Liver (tissue), 9 donors: ENCODE results near the gene ASB11. TPM values are rescaled to one million over a fixed set of nuclear protein-coding genes. Genes with fewer than 3 reads are reported as not detected.

Experiments
- DNase-seq: peaks from one replicate; pipeline ENCODE4 v3.0.0-alpha.2; 2017; ENCODE audit warnings: low spot score
- H3K27ac ChIP-seq, 2 donors: one replicate each; pipeline ENCODE4 v1.7.0; 2013; ENCODE audit warnings: inconsistent platforms in 2 of 2, low read length in 2 of 2, control low read depth in 1 of 2, low read depth in 1 of 2, mild to moderate bottlenecking in 1 of 2
- H3K27me3 ChIP-seq, 4 donors: one replicate each; pipeline versions ENCODE4 v1.6.1 to v1.7.0; 2013; ENCODE audit warnings: low read length in 3 of 4, inconsistent platforms in 1 of 4, mild to moderate bottlenecking in 1 of 4, moderate library complexity in 1 of 4; ENCODE audit not compliant: control insufficient read depth in 4 of 4, insufficient read depth in 4 of 4
- H3K36me3 ChIP-seq, 4 donors: one replicate each; pipeline versions ENCODE4 v1.6.1 to v1.7.0; 2013; ENCODE audit warnings: low read length in 3 of 4, mild to moderate bottlenecking in 3 of 4, low read depth in 1 of 4, moderate library complexity in 1 of 4; ENCODE audit not compliant: control insufficient read depth in 4 of 4, insufficient read depth in 3 of 4
- H3K4me1 ChIP-seq, 4 donors: one replicate each; pipeline versions ENCODE4 v1.6.1 to v1.7.0; 2013; ENCODE audit warnings: low read length in 3 of 4, mild to moderate bottlenecking in 3 of 4, moderate library complexity in 1 of 4; ENCODE audit not compliant: control insufficient read depth in 4 of 4, insufficient read depth in 4 of 4
- H3K4me3 ChIP-seq, 3 donors: one replicate each; pipeline versions ENCODE4 v1.6.1 to v1.7.0; 2013; ENCODE audit warnings: low read length in 3 of 3, control low read depth in 1 of 3, low read depth in 1 of 3, mild to moderate bottlenecking in 1 of 3
- H3K9ac ChIP-seq, 2 donors: one replicate each; pipeline ENCODE4 v1.7.0; 2013; ENCODE audit warnings: low read length in 2 of 2, mild to moderate bottlenecking in 2 of 2, moderate library complexity in 2 of 2, control low read depth in 1 of 2, low read depth in 1 of 2
- H3K9me3 ChIP-seq, 4 donors: one replicate each; pipeline versions ENCODE4 v1.6.1 to v1.7.0; 2013; ENCODE audit warnings: low read length in 3 of 4; ENCODE audit not compliant: control insufficient read depth in 4 of 4
- ATF3 ChIP-seq: IDR thresholded peaks from 2 replicates; pipeline ENCODE4 v1.6.1; 2016; ENCODE audit warnings: antibody characterized with exemption
- CTCF ChIP-seq: fragments of 150-350 bp; IDR thresholded peaks from 2 replicates; pipeline ENCODE4 v1.5.1; 2017; ENCODE audit warnings: improper control_type of control experiment, low read depth, low read length; ENCODE audit not compliant: missing input control
- EGR1 ChIP-seq, 2 donors: IDR thresholded peaks; 2 replicates each; pipeline ENCODE4 v1.6.1; 2016 to 2018; ENCODE audit warnings: antibody characterized with exemption in 2 of 2, low read depth in 2 of 2
- FOXA1 ChIP-seq: IDR thresholded peaks from 2 replicates; pipeline ENCODE4 v1.6.1; 2016; ENCODE audit warnings: antibody characterized with exemption
- FOXA2 ChIP-seq: IDR thresholded peaks from 2 replicates; pipeline ENCODE4 v1.6.1; 2016; ENCODE audit warnings: antibody characterized with exemption
- GABPA ChIP-seq, 2 donors: IDR thresholded peaks in 1 of 2; conservative IDR thresholded peaks in 1 of 2; 2 replicates each; pipeline ENCODE4 v1.6.1; 2016; ENCODE audit warnings: antibody characterized with exemption in 2 of 2, mild to moderate bottlenecking in 1 of 2, moderate library complexity in 1 of 2
- HNF4A ChIP-seq, 2 donors: conservative IDR thresholded peaks; 2 replicates each; pipeline ENCODE4 v1.6.1; 2016; ENCODE audit warnings: antibody characterized with exemption in 2 of 2, mild to moderate bottlenecking in 2 of 2
- HNF4G ChIP-seq: IDR thresholded peaks from 2 replicates; pipeline ENCODE4 v1.6.1; 2016; ENCODE audit warnings: antibody characterized with exemption
- JUND ChIP-seq, 2 donors: IDR thresholded peaks; 2 replicates each; pipeline ENCODE4 v1.6.1; 2016; ENCODE audit warnings: antibody characterized with exemption in 2 of 2
- MAX ChIP-seq: IDR thresholded peaks from 2 replicates; pipeline ENCODE4 v1.6.1; 2016; ENCODE audit warnings: antibody characterized with exemption
- NR2F2 ChIP-seq: IDR thresholded peaks from 2 replicates; pipeline ENCODE4 v1.6.1; 2016; ENCODE audit warnings: antibody characterized with exemption
- RAD21 ChIP-seq, 2 donors: IDR thresholded peaks; 2 replicates each; pipeline ENCODE4 v1.6.1; 2016; ENCODE audit warnings: antibody characterized with exemption in 2 of 2, mild to moderate bottlenecking in 2 of 2
- REST ChIP-seq: IDR thresholded peaks from 2 replicates; pipeline ENCODE4 v1.6.1; 2016; ENCODE audit warnings: antibody characterized with exemption, mild to moderate bottlenecking
- RXRA ChIP-seq, 2 donors: IDR thresholded peaks; 2 replicates each; pipeline ENCODE4 v1.6.1; 2017 to 2018; ENCODE audit warnings: antibody characterized with exemption in 2 of 2, mild to moderate bottlenecking in 1 of 2
- SP1 ChIP-seq: IDR thresholded peaks from 2 replicates; pipeline ENCODE4 v1.6.1; 2018; ENCODE audit warnings: antibody characterized with exemption, mild to moderate bottlenecking
- TAF1 ChIP-seq: conservative IDR thresholded peaks from 2 replicates; pipeline ENCODE4 v1.6.1; 2016; ENCODE audit warnings: antibody characterized with exemption, mild to moderate bottlenecking
- YY1 ChIP-seq: IDR thresholded peaks from 2 replicates; pipeline ENCODE4 v1.6.1; 2016; ENCODE audit warnings: antibody characterized with exemption, mild to moderate bottlenecking
- WGBS: extraction: QIAGEN DNeasy Blood & Tissue Kit; methylation state at CpG from one replicate; pipeline ENCODE4 v1.1.7; 2013; 5-methylcytosine and 5-hydroxymethylcytosine counted together
- polyA plus RNA-seq, 2 donors: library from polyadenylated mRNA; stranded (reverse) in 1 of 2; unstranded in 1 of 2; fragments of 200-250 nt in 1 of 2; fragments of >200 nt in 1 of 2; fragmentation: Nextera tagmentation in 1 of 2; extraction: Ambion mirVana in 1 of 2; gene quantifications; one replicate each; pipeline versions ENCODE4 v1.2.1 to v1.2.3, GENCODE V29; 2013 to 2015
- total RNA-seq, 2 donors: library from RNA; depleted of rRNA; stranded (reverse); fragments of >200 nt; gene quantifications; one replicate each; pipeline ENCODE4 v1.2.3, GENCODE V29; 2014
- TF ChIP-seq, protein P1 (sequence below): IDR thresholded peaks from 2 replicates; pipeline ENCODE4 v1.6.1; 2016; ENCODE audit warnings: antibody characterized with exemption
- donor health status: healthy.
- donor health status: healthy.
- donor health status: healthy.
- donor health status: healthy.
- donor health status: healthy.

Gene ASB11
- total and polyA plus RNA-seq, 4 donors: 0.03 TPM; not detected in 3

DNA sequence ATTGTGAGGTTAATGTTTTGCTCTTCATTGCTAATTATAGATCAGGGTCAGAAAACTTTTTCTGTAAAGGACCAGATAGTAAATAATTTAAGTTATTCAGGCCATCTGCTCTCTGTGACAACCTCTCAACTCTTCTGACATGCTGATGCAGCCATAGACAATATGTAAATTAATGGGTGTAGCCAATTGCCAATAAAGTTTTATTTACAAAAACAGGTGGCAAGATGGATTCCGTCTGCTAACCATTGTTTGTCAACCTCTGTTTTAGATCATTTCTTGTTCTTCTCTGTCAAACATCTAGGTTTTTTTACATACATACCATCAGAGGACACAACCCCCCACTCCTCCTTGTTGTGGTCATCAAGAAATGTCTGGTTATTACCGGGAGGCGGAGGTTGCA lies 79.3 kb downstream of the ASB11 start:
- H3K4me1 ChIP-seq: no peaks in the 10 kb centered on the region
- no peaks in the 10 kb centered on the region for H3K9me3 ChIP-seq
- H3K4me3 ChIP-seq: no peak overlapping the region
- no peak for DNase-seq
- H3K9ac ChIP-seq: no peak overlapping the region
- WGBS: 98% methylated on average over 3 of the region's 3 CpGs
- no peak for TF ChIP-seq HNF4A (conservative IDR thresholded peaks at IDR 0.05)
- TF ChIP-seq EGR1 (IDR thresholded peaks at IDR 0.05; ENCODE audit: low read depth in 2 of 2): no peak
- no peak for TF ChIP-seq RAD21 (IDR thresholded peaks at IDR 0.05)
- no peak for TF ChIP-seq FOXA2
- no peak for TF ChIP-seq TAF1
- TF ChIP-seq REST: no peak
- no peak for TF ChIP-seq YY1
- no peak for TF ChIP-seq SP1
- no peak for TF ChIP-seq JUND (IDR thresholded peaks at IDR 0.05)
- no peak for TF ChIP-seq HNF4G
- TF ChIP-seq RXRA (IDR thresholded peaks at IDR 0.05): no peak
- no peak for TF ChIP-seq NR2F2
- TF ChIP-seq ATF3: no peak
- TF ChIP-seq GABPA (IDR thresholded peaks at IDR 0.05 in 1 of 2, conservative IDR thresholded peaks at IDR 0.05 in 1 of 2): no peak
- TF ChIP-seq, protein P1, sequence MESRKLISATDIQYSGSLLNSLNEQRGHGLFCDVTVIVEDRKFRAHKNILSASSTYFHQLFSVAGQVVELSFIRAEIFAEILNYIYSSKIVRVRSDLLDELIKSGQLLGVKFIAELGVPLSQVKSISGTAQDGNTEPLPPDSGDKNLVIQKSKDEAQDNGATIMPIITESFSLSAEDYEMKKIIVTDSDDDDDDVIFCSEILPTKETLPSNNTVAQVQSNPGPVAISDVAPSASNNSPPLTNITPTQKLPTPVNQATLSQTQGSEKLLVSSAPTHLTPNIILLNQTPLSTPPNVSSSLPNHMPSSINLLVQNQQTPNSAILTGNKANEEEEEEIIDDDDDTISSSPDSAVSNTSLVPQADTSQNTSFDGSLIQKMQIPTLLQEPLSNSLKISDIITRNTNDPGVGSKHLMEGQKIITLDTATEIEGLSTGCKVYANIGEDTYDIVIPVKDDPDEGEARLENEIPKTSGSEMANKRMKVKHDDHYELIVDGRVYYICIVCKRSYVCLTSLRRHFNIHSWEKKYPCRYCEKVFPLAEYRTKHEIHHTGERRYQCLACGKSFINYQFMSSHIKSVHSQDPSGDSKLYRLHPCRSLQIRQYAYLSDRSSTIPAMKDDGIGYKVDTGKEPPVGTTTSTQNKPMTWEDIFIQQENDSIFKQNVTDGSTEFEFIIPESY: no peak
- no peak for TF ChIP-seq MAX
- no peak for TF ChIP-seq FOXA1
- TF ChIP-seq CTCF: no peak
- peaks cover 0 to 3% (median 0%) of the 10 kb centered on the region in 4 donors for H3K36me3 ChIP-seq
- H3K27me3 ChIP-seq: peaks cover 0 to 4% (median 0%) of the 10 kb centered on the region in 4 donors
- H3K27ac ChIP-seq: no peak overlapping the region
